ENCODE results near the gene NFX1. TPM values are rescaled to one million over a fixed set of nuclear protein-coding genes. Genes with fewer than 3 reads are reported as not detected.
A peak's percentile ranks its signal among the peaks of the same experiment; 100 is the strongest.

Gene NFX1
- total and polyA plus RNA-seq, 5 donors = 12.3 to 37.6 (median 29.5) TPM

- DNase-seq = no peak
- intact Hi-C loops (cut with DNase I) = loop anchor here in 1 of 4 donors (10.0 kb wide), 1 partner anchor 165 kb away; no protein-coding TSS in a partner anchor
These were observed 425 bp upstream of the NFX1 start for GRCh38 chr9:33289936-33290246.

GRCh38 chr9:33291031-33291397, 698 bp downstream of the NFX1 start:
- Histone ChIP-seq H3K27me3 (ENCODE audit: control insufficient read depth, insufficient read depth) (no peaks in the 10 kb centered on the region), H3K27ac (ENCODE audit: low read length) (peak overlapping the region; percentile 89), H3K4me1 (ENCODE audit: control insufficient read depth, insufficient read depth, low read length) (peaks cover 9% of the 10 kb centered on the region), H3K4me3 (ENCODE audit: low read length) (peak overlapping the region; percentile 69), H3K9me3 (ENCODE audit: control insufficient read depth, low read length) (no peaks in the 10 kb centered on the region)
- ATAC-seq (no peak), DNase-seq (no peak)
- WGBS = 12% methylated on average over 7 of the region's 7 CpGs
- intact Hi-C loops (cut with DNase I) = no loop called here

More at GRCh38 chr9:33289936-33290246, 425 bp upstream of the NFX1 start:
- H3K27ac ChIP-seq (ENCODE audit: low read length) = peak overlapping the region; percentile 99
- H3K9me3 ChIP-seq (ENCODE audit: control insufficient read depth, low read length) = no peaks in the 10 kb centered on the region
- H3K27me3 ChIP-seq (ENCODE audit: control insufficient read depth, insufficient read depth) = no peaks in the 10 kb centered on the region
- peak overlapping the region; percentile 69 for H3K4me3 ChIP-seq (ENCODE audit: low read length)
- peak in 1 of 2 donors; percentile 56 for ATAC-seq
- H3K4me1 ChIP-seq (ENCODE audit: control insufficient read depth, insufficient read depth, low read length) = peaks cover 7% of the 10 kb centered on the region
- 1% methylated on average over 14 of the region's 14 CpGs for WGBS

- no peak for DNase-seq
- no peaks in the 10 kb centered on the region for H3K27me3 ChIP-seq (ENCODE audit: control insufficient read depth, insufficient read depth)
- H3K4me1 ChIP-seq (ENCODE audit: control insufficient read depth, insufficient read depth, low read length) = peaks cover 9% of the 10 kb centered on the region
- no peaks in the 10 kb centered on the region for H3K9me3 ChIP-seq (ENCODE audit: control insufficient read depth, low read length)
- no peak for ATAC-seq
- no peak overlapping the region for H3K4me3 ChIP-seq (ENCODE audit: low read length)
- WGBS = 87% methylated on average over 5 of the region's 5 CpGs
- no peak overlapping the region for H3K27ac ChIP-seq (ENCODE audit: low read length)
- intact Hi-C loops (cut with DNase I) = no loop called here
These were observed 1.6 kb downstream of the NFX1 start for GRCh38 chr9:33291901-33292300.

- H3K27me3 ChIP-seq (ENCODE audit: control insufficient read depth, insufficient read depth) = no peaks in the 10 kb centered on the region
- DNase-seq (no peak), ATAC-seq (no peak)
- peaks cover 11% of the 10 kb centered on the region for H3K4me1 ChIP-seq (ENCODE audit: control insufficient read depth, insufficient read depth, low read length)
- H3K4me3 ChIP-seq (ENCODE audit: low read length) = no peak overlapping the region
- H3K9me3 ChIP-seq (ENCODE audit: control insufficient read depth, low read length) = no peaks in the 10 kb centered on the region
- no peak overlapping the region for H3K27ac ChIP-seq (ENCODE audit: low read length)
- 81% methylated on average over 2 of the region's 2 CpGs for WGBS
- intact Hi-C loops (cut with DNase I) = no loop called here
These were observed 3.5 kb downstream of the NFX1 start for GRCh38 chr9:33293782-33294181.

- no peaks in the 10 kb centered on the region for H3K9me3 ChIP-seq (ENCODE audit: control insufficient read depth, low read length)
- 84% methylated on average over 12 of the region's 12 CpGs for WGBS
- intact Hi-C loops (cut with DNase I) = no loop called here
- no peak overlapping the region for H3K4me3 ChIP-seq (ENCODE audit: low read length)
- no peaks in the 10 kb centered on the region for H3K27me3 ChIP-seq (ENCODE audit: control insufficient read depth, insufficient read depth)
- DNase-seq (no peak), ATAC-seq (no peak)
- peaks cover 11% of the 10 kb centered on the region for H3K4me1 ChIP-seq (ENCODE audit: control insufficient read depth, insufficient read depth, low read length)
- H3K27ac ChIP-seq (ENCODE audit: low read length) = no peak overlapping the region
These were observed 4.5 kb downstream of the NFX1 start for GRCh38 chr9:33294670-33295432.

- ATAC-seq (no peak), DNase-seq (no peak)
- H3K9me3 ChIP-seq (ENCODE audit: control insufficient read depth, low read length) = no peaks in the 10 kb centered on the region
- H3K27ac ChIP-seq (ENCODE audit: low read length) = no peak overlapping the region
- intact Hi-C loops (cut with DNase I) = no loop called here
- H3K27me3 ChIP-seq (ENCODE audit: control insufficient read depth, insufficient read depth) = no peaks in the 10 kb centered on the region
- H3K4me1 ChIP-seq (ENCODE audit: control insufficient read depth, insufficient read depth, low read length) = peaks cover 11% of the 10 kb centered on the region
- 88% methylated on average over 2 of the region's 2 CpGs for WGBS
- H3K4me3 ChIP-seq (ENCODE audit: low read length) = no peak overlapping the region
These were observed 5.3 kb downstream of the NFX1 start for GRCh38 chr9:33295571-33295970.

GRCh38 chr9:33297432-33297831, 7.1 kb downstream of the NFX1 start:
- DNase-seq (peak in 1 of 3 donors; percentile 51), ATAC-seq (peak; percentile 17 to 24)
- H3K4me1 ChIP-seq (ENCODE audit: control insufficient read depth, insufficient read depth, low read length) = peaks cover 7% of the 10 kb centered on the region
- H3K4me3 ChIP-seq (ENCODE audit: low read length) = no peak overlapping the region
- H3K27me3 ChIP-seq (ENCODE audit: control insufficient read depth, insufficient read depth) = no peaks in the 10 kb centered on the region
- no peaks in the 10 kb centered on the region for H3K9me3 ChIP-seq (ENCODE audit: control insufficient read depth, low read length)
- intact Hi-C loops (cut with DNase I) = no loop called here
- no peak overlapping the region for H3K27ac ChIP-seq (ENCODE audit: low read length)
- WGBS = 66% methylated on average over 1 of the region's 1 CpG

- intact Hi-C loops (cut with DNase I) = no loop called here
- no peak overlapping the region for H3K27ac ChIP-seq (ENCODE audit: low read length)
- H3K27me3 ChIP-seq (ENCODE audit: control insufficient read depth, insufficient read depth) = no peaks in the 10 kb centered on the region
- DNase-seq (no peak), ATAC-seq (no peak)
- WGBS = 68% methylated on average over 2 of the region's 2 CpGs
- H3K4me3 ChIP-seq (ENCODE audit: low read length) = no peak overlapping the region
- H3K9me3 ChIP-seq (ENCODE audit: control insufficient read depth, low read length) = no peaks in the 10 kb centered on the region
- H3K4me1 ChIP-seq (ENCODE audit: control insufficient read depth, insufficient read depth, low read length) = peaks cover 3% of the 10 kb centered on the region
These were observed 10.2 kb downstream of the NFX1 start for GRCh38 chr9:33300546-33300945.

GRCh38 chr9:33304362-33304761, 14.0 kb downstream of the NFX1 start:
- intact Hi-C loops (cut with DNase I) = no loop called here
- ATAC-seq = no peak
- 89% methylated on average over 1 of the region's 1 CpG for whole genome bisulfite sequencing
- DNase-seq = no peak
- Histone ChIP-seq H3K9me3 (ENCODE audit: control insufficient read depth, low read length) (no peaks in the 10 kb centered on the region), H3K27me3 (ENCODE audit: control insufficient read depth, insufficient read depth) (no peaks in the 10 kb centered on the region), H3K4me3 (ENCODE audit: low read length) (no peak overlapping the region), H3K27ac (ENCODE audit: low read length) (no peak overlapping the region), H3K4me1 (ENCODE audit: control insufficient read depth, insufficient read depth, low read length) (peaks cover 2% of the 10 kb centered on the region)

GRCh38 chr9:33306037-33306436, 15.7 kb downstream of the NFX1 start:
- DNase-seq (no peak), ATAC-seq (peak in 1 of 2 donors; percentile 47)
- Histone ChIP-seq H3K9me3 (ENCODE audit: control insufficient read depth, low read length) (no peaks in the 10 kb centered on the region), H3K4me1 (ENCODE audit: control insufficient read depth, insufficient read depth, low read length) (peaks cover 2% of the 10 kb centered on the region), H3K4me3 (ENCODE audit: low read length) (no peak overlapping the region), H3K27me3 (ENCODE audit: control insufficient read depth, insufficient read depth) (no peaks in the 10 kb centered on the region), H3K27ac (ENCODE audit: low read length) (no peak overlapping the region)
- intact Hi-C loops (cut with DNase I) = no loop called here
- WGBS = 86% methylated on average over 3 of the region's 3 CpGs

- intact Hi-C loops (cut with DNase I) = no loop called here
- DNase-seq (no peak), ATAC-seq (no peak)
- Histone ChIP-seq H3K4me3 (ENCODE audit: low read length) (no peak overlapping the region), H3K9me3 (ENCODE audit: control insufficient read depth, low read length) (no peaks in the 10 kb centered on the region), H3K4me1 (ENCODE audit: control insufficient read depth, insufficient read depth, low read length) (peaks cover 2% of the 10 kb centered on the region), H3K27me3 (ENCODE audit: control insufficient read depth, insufficient read depth) (no peaks in the 10 kb centered on the region), H3K27ac (ENCODE audit: low read length) (no peak overlapping the region)
- 90% methylated on average over 1 of the region's 1 CpG for WGBS
These were observed 16.8 kb downstream of the NFX1 start for GRCh38 chr9:33307067-33307466.

GRCh38 chr9:33309903-33310302, 19.6 kb downstream of the NFX1 start:
- ATAC-seq (no peak), DNase-seq (no peak)
- Histone ChIP-seq H3K4me1 (ENCODE audit: control insufficient read depth, insufficient read depth, low read length) (peaks cover 2% of the 10 kb centered on the region), H3K27me3 (ENCODE audit: control insufficient read depth, insufficient read depth) (no peaks in the 10 kb centered on the region), H3K9me3 (ENCODE audit: control insufficient read depth, low read length) (no peaks in the 10 kb centered on the region), H3K27ac (ENCODE audit: low read length) (no peak overlapping the region), H3K4me3 (ENCODE audit: low read length) (no peak overlapping the region)
- WGBS = 92% methylated on average over 1 of the region's 1 CpG
- intact Hi-C loops (cut with DNase I) = no loop called here
